Mesenchymal stem cell (in vitro differentiated cells and primary cell): ENCODE measurements around the gene REPIN1.

ENCODE experiments used
- DNase-seq: peaks from one replicate; pipeline ENCODE4 v3.0.0-alpha.2; 2013
- H2AFZ ChIP-seq: one replicate; pipeline ENCODE4 v1.6.1; 2013; ENCODE audit warnings: low read depth, mild to moderate bottlenecking, control low read depth, inconsistent platforms, low read length, moderate library complexity
- H2AK5ac ChIP-seq: 2 replicates; pipeline ENCODE4 v1.6.1; 2013; ENCODE audit warnings: low read length, moderate library complexity, mild to moderate bottlenecking, inconsistent platforms; ENCODE audit not compliant: severe bottlenecking
- H2BK120ac ChIP-seq: one replicate; pipeline ENCODE4 v1.6.1; 2013; ENCODE audit warnings: low read depth, mild to moderate bottlenecking, inconsistent platforms, low read length, moderate library complexity
- H2BK12ac ChIP-seq, 2 experiments: one replicate each; pipeline ENCODE4 v1.6.1; 2013; ENCODE audit warnings: inconsistent platforms in 2 of 2, low read length in 2 of 2, mild to moderate bottlenecking in 2 of 2, moderate library complexity in 2 of 2, control low read depth in 1 of 2
- H2BK15ac ChIP-seq: one replicate; pipeline ENCODE4 v1.6.1; 2013; ENCODE audit warnings: mild to moderate bottlenecking, low read depth, inconsistent platforms; ENCODE audit not compliant: poor library complexity, severe bottlenecking
- H2BK5ac ChIP-seq: 2 replicates; pipeline ENCODE4 v1.6.1; 2013; ENCODE audit warnings: low read depth, mild to moderate bottlenecking, low read length, control low read depth, inconsistent platforms; ENCODE audit not compliant: poor library complexity, severe bottlenecking
- H3K14ac ChIP-seq, 2 experiments: one replicate each; pipeline ENCODE4 v1.6.1; 2013; ENCODE audit warnings: inconsistent platforms in 2 of 2, low read length in 2 of 2, control low read depth in 1 of 2, mild to moderate bottlenecking in 1 of 2, moderate library complexity in 1 of 2
- H3K18ac ChIP-seq, 2 experiments: one replicate each; pipeline ENCODE4 v1.6.1; 2013; ENCODE audit warnings: inconsistent platforms in 2 of 2, low read length in 2 of 2, control low read depth in 1 of 2, low read depth in 1 of 2, mild to moderate bottlenecking in 1 of 2
- H3K23ac ChIP-seq, 2 experiments: one replicate each; pipeline ENCODE4 v1.6.1; 2013; ENCODE audit warnings: inconsistent platforms in 2 of 2, low read length in 2 of 2, mild to moderate bottlenecking in 2 of 2, moderate library complexity in 2 of 2, control low read depth in 1 of 2
- H3K27ac ChIP-seq: 2 replicates; pipeline ENCODE4 v1.5.1; 2013; ENCODE audit warnings: mild to moderate bottlenecking, moderate library complexity, low read length, control low read depth, inconsistent platforms; ENCODE audit not compliant: poor library complexity, severe bottlenecking
- H3K27me3 ChIP-seq, 2 experiments: 2 replicates each; pipeline versions ENCODE4 v1.6.1 to v1.7.0; 2013; ENCODE audit warnings: low read length in 2 of 2, mild to moderate bottlenecking in 2 of 2, moderate library complexity in 2 of 2, control low read depth in 1 of 2, inconsistent platforms in 1 of 2; ENCODE audit not compliant: control insufficient read depth in 1 of 2, insufficient read depth in 1 of 2
- H3K36me3 ChIP-seq, 2 experiments: 2 replicates each; pipeline versions ENCODE4 v1.6.1 to v1.7.0; 2013; ENCODE audit warnings: low read length in 2 of 2, control low read depth in 1 of 2, inconsistent platforms in 1 of 2, low read depth in 1 of 2, mild to moderate bottlenecking in 1 of 2; ENCODE audit not compliant: insufficient read depth in 2 of 2, control insufficient read depth in 1 of 2
- H3K4ac ChIP-seq, 2 experiments: one replicate each; pipeline ENCODE4 v1.6.1; 2013; ENCODE audit warnings: inconsistent platforms in 2 of 2, low read length in 2 of 2, mild to moderate bottlenecking in 2 of 2, moderate library complexity in 2 of 2, control low read depth in 1 of 2, low read depth in 1 of 2
- H3K4me1 ChIP-seq: 2 replicates; pipeline ENCODE4 v1.6.1; 2013; ENCODE audit warnings: low read depth, low read length, control low read depth; ENCODE audit not compliant: control insufficient read depth, insufficient read depth
- H3K4me2 ChIP-seq: 2 replicates; pipeline ENCODE4 v1.6.1; 2013; ENCODE audit warnings: low read length, mild to moderate bottlenecking, inconsistent platforms; ENCODE audit not compliant: poor library complexity, severe bottlenecking
- H3K4me3 ChIP-seq, 2 experiments: 2 replicates each; pipeline versions ENCODE4 v1.5.1 to v1.7.0; 2013; ENCODE audit warnings: low read length in 2 of 2, mild to moderate bottlenecking in 2 of 2, control low read depth in 1 of 2, low read depth in 1 of 2; ENCODE audit not compliant: insufficient read depth in 1 of 2
- H3K79me1 ChIP-seq: replicated peaks from 2 replicates; pipeline ENCODE4 v1.6.1; 2013; ENCODE audit warnings: mild to moderate bottlenecking, control low read depth, low read length, inconsistent platforms; ENCODE audit not compliant: poor library complexity, severe bottlenecking
- H3K9ac ChIP-seq: 2 replicates; pipeline ENCODE4 v1.7.0; 2013; ENCODE audit warnings: mild to moderate bottlenecking, low read length, moderate library complexity
- H3K9me3 ChIP-seq: 2 replicates; pipeline ENCODE4 v1.7.0; 2013; ENCODE audit warnings: mild to moderate bottlenecking, low read length; ENCODE audit not compliant: control insufficient read depth
- H4K8ac ChIP-seq: one replicate; pipeline ENCODE4 v1.6.1; 2013; ENCODE audit warnings: inconsistent platforms, mild to moderate bottlenecking, low read length, moderate library complexity
- H4K91ac ChIP-seq: one replicate; pipeline ENCODE4 v1.6.1; 2013; ENCODE audit warnings: mild to moderate bottlenecking, low read length, inconsistent platforms
- WGBS: methylation state at CpG from one replicate; pipeline ENCODE4 v1.1.7; 2013; ENCODE audit warnings: mixed read lengths; 5-methylcytosine and 5-hydroxymethylcytosine counted together

The REPIN1 gene

DNA sequence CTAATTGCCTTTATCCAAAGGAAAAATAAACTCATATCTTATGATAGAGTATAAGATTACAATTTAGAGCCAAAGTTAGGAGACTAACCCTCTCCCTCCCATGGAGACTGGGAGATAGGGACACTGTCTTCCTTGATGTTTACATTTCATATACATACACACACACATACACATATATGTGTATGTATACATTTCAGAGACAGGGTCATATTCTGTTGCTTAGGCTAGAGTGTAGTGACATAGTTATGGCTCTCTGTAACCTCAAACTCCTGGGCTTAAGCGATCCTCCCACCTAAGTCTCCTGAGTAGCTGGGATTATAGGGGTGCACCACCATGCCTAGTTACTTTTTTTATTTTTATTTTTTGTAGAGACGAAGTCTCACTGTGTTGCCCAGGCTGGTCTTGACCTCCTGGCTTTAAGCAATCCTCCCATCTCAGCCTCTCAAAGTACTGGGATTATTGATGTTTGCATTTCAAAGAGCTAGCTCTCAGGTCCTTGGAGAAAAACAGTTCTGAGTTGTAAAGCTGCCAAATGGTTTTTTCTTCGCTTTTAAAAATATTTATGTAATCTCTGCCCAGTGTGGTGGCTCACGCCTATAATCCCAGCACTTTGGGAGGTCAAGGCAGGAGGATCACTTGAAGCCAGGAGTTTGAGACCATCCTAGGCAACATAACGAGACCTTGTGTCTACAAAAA, 8.1 kb upstream of the REPIN1 start:
- Histone ChIP-seq H3K27ac (no peak overlapping the region), H4K8ac (no peak overlapping the region), H3K14ac (no peak overlapping the region), H3K4me1 (peaks cover 2% of the 10 kb centered on the region), H2AK5ac (no peak overlapping the region), H3K9ac (no peak overlapping the region), H3K23ac (no peak overlapping the region), H3K36me3 (peaks cover 0 to 4% of the 10 kb centered on the region in 2 experiments), H2BK12ac (no peak overlapping the region), H3K79me1 (no peaks in the 10 kb centered on the region), H4K91ac (no peak overlapping the region), H3K4ac (no peak overlapping the region), H3K18ac (no peak overlapping the region), H2AFZ (no peak overlapping the region), H2BK15ac (no peak overlapping the region), H2BK5ac (no peak overlapping the region), H3K27me3 (peaks cover 13 to 17% of the 10 kb centered on the region in 2 experiments), H3K4me3 (no peak overlapping the region), H3K9me3 (no peaks in the 10 kb centered on the region), H2BK120ac (no peak overlapping the region), H3K4me2 (no peak overlapping the region)
- DNase-seq = no peak
- 96% methylated on average over 4 of the region's 5 CpGs for WGBS

DNA sequence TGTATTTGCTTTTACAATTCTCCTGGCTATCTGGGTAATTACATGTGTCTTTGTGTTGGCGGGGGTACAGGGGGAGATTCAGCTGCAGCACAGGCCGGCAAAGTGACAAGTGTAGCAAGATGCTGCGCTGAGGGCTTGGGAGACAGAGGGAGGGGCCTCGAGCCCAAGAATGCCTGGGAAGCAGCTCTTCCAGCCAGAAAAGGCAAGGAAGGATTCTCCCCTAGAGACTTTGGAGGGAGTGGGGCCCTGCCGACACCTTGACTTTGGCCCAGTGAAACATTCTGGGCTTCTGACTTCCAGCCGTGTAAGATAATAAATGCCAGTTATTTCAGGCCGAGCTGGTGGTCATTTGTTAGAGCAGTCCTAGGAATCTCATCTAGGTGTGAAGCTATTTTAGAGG, 7.2 kb upstream of the REPIN1 start:
- Histone ChIP-seq H3K9me3 (no peaks in the 10 kb centered on the region), H2BK120ac (no peak overlapping the region), H2BK5ac (no peak overlapping the region), H3K79me1 (no peaks in the 10 kb centered on the region), H3K18ac (no peak overlapping the region), H2AK5ac (no peak overlapping the region), H2BK12ac (no peak overlapping the region), H2BK15ac (no peak overlapping the region), H3K4me3 (no peak overlapping the region), H4K8ac (no peak overlapping the region), H3K9ac (no peak overlapping the region), H2AFZ (no peak overlapping the region), H3K4me1 (peaks cover 2% of the 10 kb centered on the region), H4K91ac (no peak overlapping the region), H3K14ac (no peak overlapping the region), H3K27me3 (peaks cover 13 to 17% of the 10 kb centered on the region in 2 experiments), H3K36me3 (peaks cover 0 to 4% of the 10 kb centered on the region in 2 experiments), H3K27ac (no peak overlapping the region), H3K23ac (no peak overlapping the region), H3K4me2 (no peak overlapping the region), H3K4ac (no peak overlapping the region)
- no peak for DNase-seq
- 73% methylated on average over 7 of the region's 7 CpGs for WGBS

DNA sequence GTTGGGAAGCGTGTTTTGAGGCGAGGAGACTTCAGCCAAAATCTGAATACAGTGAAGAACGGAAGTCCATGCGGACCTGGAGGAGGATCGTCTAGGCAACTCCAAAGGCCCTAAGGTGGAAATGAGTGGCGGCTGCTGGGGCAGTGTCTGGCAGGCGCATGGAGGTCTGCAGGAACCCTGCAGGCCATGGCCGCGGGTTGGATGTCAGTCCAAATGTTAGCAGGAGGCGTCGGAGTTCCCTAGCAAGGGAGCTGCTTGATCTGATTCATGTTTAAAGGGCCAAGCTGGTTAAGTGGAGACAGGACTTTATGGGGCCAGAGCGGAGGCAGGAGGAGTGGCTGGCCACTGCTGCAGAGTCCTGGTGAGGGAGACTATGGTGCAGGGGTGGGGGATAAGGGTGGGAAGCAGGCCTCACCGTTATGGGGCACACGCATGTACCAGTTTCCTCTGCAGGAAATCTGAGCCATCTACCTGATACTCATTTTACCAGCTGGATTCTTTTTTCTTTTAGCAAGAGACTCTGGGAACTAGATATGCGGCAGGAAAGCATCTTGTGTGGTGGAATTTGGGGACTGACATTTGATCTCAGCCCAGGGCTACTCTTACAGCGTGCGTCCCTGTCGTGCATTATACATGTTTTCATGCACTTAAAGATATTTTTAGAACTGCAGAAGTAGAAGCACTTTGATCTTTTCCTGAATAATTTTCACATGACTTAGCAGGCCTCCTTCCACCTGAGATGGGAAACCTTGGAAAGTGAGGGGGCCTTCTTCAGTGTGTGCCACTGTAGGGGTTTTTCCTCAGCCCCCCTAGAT, 6.6 kb upstream of the REPIN1 start:
- H3K4me3 ChIP-seq = no peak overlapping the region
- H3K23ac ChIP-seq = no peak overlapping the region
- H2AK5ac ChIP-seq = no peak overlapping the region
- H3K4me1 ChIP-seq = peaks cover 2% of the 10 kb centered on the region
- H2AFZ ChIP-seq = no peak overlapping the region
- no peak overlapping the region for H3K4me2 ChIP-seq
- H3K27ac ChIP-seq = no peak overlapping the region
- H3K18ac ChIP-seq = no peak overlapping the region
- H2BK12ac ChIP-seq = no peak overlapping the region
- DNase-seq = no peak
- no peak overlapping the region for H4K91ac ChIP-seq
- H3K9ac ChIP-seq = no peak overlapping the region
- H3K27me3 ChIP-seq = peaks cover 13 to 17% of the 10 kb centered on the region in 2 experiments
- no peak overlapping the region for H2BK120ac ChIP-seq
- peaks cover 0 to 4% of the 10 kb centered on the region in 2 experiments for H3K36me3 ChIP-seq
- no peaks in the 10 kb centered on the region for H3K9me3 ChIP-seq
- H3K14ac ChIP-seq = no peak overlapping the region
- WGBS = 60% methylated on average over 14 of the region's 18 CpGs
- H2BK5ac ChIP-seq = no peak overlapping the region
- H4K8ac ChIP-seq = peak overlapping the region; percentile 76
- no peaks in the 10 kb centered on the region for H3K79me1 ChIP-seq
- H2BK15ac ChIP-seq = no peak overlapping the region
- no peak overlapping the region for H3K4ac ChIP-seq

DNA sequence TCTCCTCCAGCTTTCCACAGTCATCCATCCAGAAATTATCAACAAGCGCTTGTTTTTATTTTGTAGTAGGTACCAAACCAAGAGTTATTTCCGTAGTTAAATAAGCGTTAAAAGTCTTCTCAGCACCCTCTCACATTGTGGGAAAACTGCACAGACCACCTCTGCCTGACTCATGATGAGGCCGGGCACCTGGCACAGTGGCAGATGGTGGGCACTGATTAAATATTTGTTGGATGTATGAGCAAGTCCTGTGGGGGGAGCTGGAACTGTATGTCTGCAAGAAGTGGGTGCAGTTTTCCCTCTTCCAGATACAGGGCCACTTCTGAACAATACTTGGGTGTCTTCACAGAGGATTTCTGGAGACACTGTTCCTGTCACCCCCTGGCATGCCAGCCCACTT, 5.3 kb upstream of the REPIN1 start:
- no peak overlapping the region for H2AK5ac ChIP-seq
- no peak overlapping the region for H2BK120ac ChIP-seq
- no peak for DNase-seq
- no peak overlapping the region for H3K4ac ChIP-seq
- H2BK15ac ChIP-seq = no peak overlapping the region
- WGBS = 97% methylated on average over 4 of the region's 4 CpGs
- H2BK12ac ChIP-seq = no peak overlapping the region
- no peak overlapping the region for H3K4me2 ChIP-seq
- H3K18ac ChIP-seq = no peak overlapping the region
- no peak overlapping the region for H3K14ac ChIP-seq
- no peaks in the 10 kb centered on the region for H3K79me1 ChIP-seq
- no peaks in the 10 kb centered on the region for H3K9me3 ChIP-seq
- no peak overlapping the region for H3K27ac ChIP-seq
- peaks cover 13 to 17% of the 10 kb centered on the region in 2 experiments for H3K27me3 ChIP-seq
- H3K4me3 ChIP-seq = no peak overlapping the region
- no peak overlapping the region for H2BK5ac ChIP-seq
- no peak overlapping the region for H4K91ac ChIP-seq
- H3K23ac ChIP-seq = no peak overlapping the region
- no peak overlapping the region for H2AFZ ChIP-seq
- H3K36me3 ChIP-seq = peaks cover 0 to 4% of the 10 kb centered on the region in 2 experiments
- H4K8ac ChIP-seq = no peak overlapping the region
- peaks cover 7% of the 10 kb centered on the region for H3K4me1 ChIP-seq
- no peak overlapping the region for H3K9ac ChIP-seq
